PC-3 (cell line): ENCODE measurements around the gene CRNKL1. TPM values are rescaled to one million over a fixed set of nuclear protein-coding genes. Genes with fewer than 3 reads are reported as not detected.
"Not testable (repeated sequence)": the region's sequence is repeated elsewhere in the genome, so short reads cannot be mapped to it uniquely, and the experiment has no call there.

Experiments
- ATAC-seq: fragments of 200-7000 bp; cut with Tn5 transposase; 2 replicates; pipeline ENCODE4 v1.9.1; 2020; ENCODE audit warnings: mild to moderate bottlenecking, moderate library complexity
- BruUV-seq: library from RNA; stranded (reverse); fragments of 400-500 nt; replicated peaks from 2 replicates; lab custom pipeline; 2021; lab: Mats Ljungman, UMichigan
- CTCF ChIA-PET: fragments of 300-600 bp; sonication (Branson Sonifier 250); formaldehyde crosslinking; loops from one replicate; lab custom pipeline; 2022; ENCODE audit warnings: antibody characterized with exemption; lab: Charles Lee
- POLR2A ChIA-PET: fragments of 300-600 bp; sonication (Branson Sonifier 250); formaldehyde crosslinking; loops from one replicate; lab custom pipeline; 2022; ENCODE audit warnings: antibody characterized with exemption; ENCODE audit not compliant: unreplicated experiment; lab: Charles Lee
- DNase-seq: peaks from one replicate; pipeline ENCODE4 v3.0.0-alpha.2; 2015
- H2AFZ ChIP-seq: fragments of 300-600 bp; sonication (generic); 2 replicates; pipeline ENCODE4 v1.6.0; 2016; ENCODE audit warnings: antibody characterized with exemption, low read length
- H3F3A ChIP-seq: fragments of 300-600 bp; sonication (generic); one replicate; pipeline ENCODE4 v1.6.0; 2017; ENCODE audit warnings: antibody characterized with exemption, low read length, control low read depth, mild to moderate bottlenecking; ENCODE audit not compliant: unreplicated experiment
- H3K27ac ChIP-seq: fragments of 300-600 bp; sonication (generic); 2 replicates; pipeline ENCODE4 v1.5.1; 2016; ENCODE audit warnings: mild to moderate bottlenecking, low read length
- H3K27me3 ChIP-seq: fragments of 300-600 bp; sonication (generic); 2 replicates; pipeline ENCODE4 v1.6.1; 2016; ENCODE audit warnings: low read length, mixed read lengths
- H3K36me3 ChIP-seq: fragments of 300-600 bp; sonication (generic); 2 replicates; pipeline ENCODE4 v1.6.1; 2016; ENCODE audit warnings: low read depth, mixed run types, low read length, mixed read lengths
- H3K4me1 ChIP-seq: fragments of 300-600 bp; sonication (generic); 2 replicates; pipeline ENCODE4 v1.5.1; 2016; ENCODE audit warnings: low read length; ENCODE audit not compliant: insufficient read depth
- H3K4me2 ChIP-seq: fragments of 300-600 bp; sonication (generic); 2 replicates; pipeline ENCODE4 v1.6.0; 2016; ENCODE audit warnings: low read length
- H3K4me3 ChIP-seq: fragments of 300-600 bp; sonication (generic); 2 replicates; pipeline ENCODE4 v1.5.1; 2016; ENCODE audit warnings: mild to moderate bottlenecking, low read length, mixed read lengths
- H3K79me2 ChIP-seq: fragments of 300-600 bp; sonication (generic); 2 replicates; pipeline ENCODE4 v1.6.1; 2017; ENCODE audit warnings: low read length, mixed read lengths
- H3K9ac ChIP-seq: fragments of 300-600 bp; sonication (generic); 2 replicates; pipeline ENCODE4 v1.6.0; 2016; ENCODE audit warnings: mild to moderate bottlenecking, low read length
- H3K9me2 ChIP-seq: fragments of 300-600 bp; sonication (generic); replicated peaks from 2 replicates; pipeline ENCODE4 v1.6.1; 2016; ENCODE audit warnings: mixed run types, low read length, mixed read lengths
- H3K9me3 ChIP-seq: fragments of 300-600 bp; sonication (generic); 2 replicates; pipeline ENCODE4 v1.6.1; 2016; ENCODE audit warnings: low read length, mixed read lengths
- H4K20me1 ChIP-seq: fragments of 300-600 bp; sonication (generic); 2 replicates; pipeline ENCODE4 v1.6.1; 2016; ENCODE audit warnings: low read length, mixed read lengths
- EZH2 ChIP-seq: fragments of 300-600 bp; sonication (generic); IDR thresholded peaks from one replicate; pipeline ENCODE4 v1.6.1; 2017; ENCODE audit warnings: antibody characterized with exemption, mild to moderate bottlenecking, low read length; ENCODE audit not compliant: unreplicated experiment
- EZH2phosphoT487 ChIP-seq: fragments of 300-600 bp; sonication (generic); IDR thresholded peaks from 2 replicates; pipeline ENCODE4 v1.6.1; 2018; ENCODE audit warnings: mild to moderate bottlenecking, antibody characterized with exemption, low read length, borderline replicate concordance
- intact Hi-C: fragments of 100-400 bp; cut with micrococcal nuclease; formaldehyde crosslinking; loops from 2 replicates; pipeline ENCODE4 v1.9.0; 2023
- total RNA-seq: library from RNA; depleted of rRNA; stranded (reverse); fragments of >200 nt; gene quantifications from 2 replicates; pipeline ENCODE4 v1.2.3, GENCODE V29; 2014
- TF ChIP-seq, protein P1 (sequence below): fragments of 300-600 bp; sonication (generic); conservative IDR thresholded peaks from 2 replicates; pipeline ENCODE4 v1.5.1; 2017; ENCODE audit warnings: antibody characterized with exemption, low read depth, mild to moderate bottlenecking, low read length

The CRNKL1 gene
- total RNA-seq, 1 experiment from 2014 or later: 22.5 TPM

DNA sequence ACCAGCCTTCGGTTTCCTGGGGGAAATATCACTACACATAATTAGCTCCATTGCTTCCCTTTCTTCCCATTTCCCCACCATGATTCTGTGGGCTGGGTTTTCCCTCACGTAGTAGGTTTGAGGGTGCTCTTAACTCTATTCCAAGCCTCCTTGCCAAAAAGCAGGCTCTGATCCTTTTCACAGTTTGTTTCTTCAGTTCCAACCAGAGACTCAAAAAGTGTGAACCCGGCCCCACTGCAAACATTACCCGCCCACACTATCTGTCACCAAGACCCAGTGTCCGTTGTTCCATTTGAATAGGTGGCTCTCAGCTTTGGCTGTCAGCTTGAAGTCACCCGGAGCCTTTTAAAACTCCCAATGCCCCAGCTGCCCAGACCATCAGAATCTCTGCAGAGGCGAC is 46.9 kb downstream of the CRNKL1 start:
- CTCF ChIA-PET: no interaction called here
- intact Hi-C loops: no loop called here
- BruUV-seq: no TSS peak

DNA sequence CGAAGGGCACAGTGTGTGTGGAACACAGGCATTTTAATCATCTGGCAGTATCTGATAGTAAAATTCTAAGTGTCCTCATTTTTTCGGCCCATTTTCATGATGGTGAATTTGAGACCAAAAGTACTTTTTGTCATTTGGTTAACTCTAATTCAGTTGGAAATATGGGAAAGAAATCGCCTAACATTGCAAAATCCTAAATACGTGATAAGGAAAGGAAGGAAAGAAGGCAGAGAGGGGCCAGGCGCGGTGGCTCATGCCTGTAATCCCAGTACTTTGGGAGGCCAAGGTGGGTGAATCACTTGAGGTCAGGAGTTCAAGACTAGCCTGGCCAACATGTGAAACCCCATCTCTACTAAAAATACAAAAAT is 48.3 kb downstream of the CRNKL1 start:
- H3K4me3 ChIP-seq, H3F3A ChIP-seq, ATAC-seq, H4K20me1 ChIP-seq, H3K9me3 ChIP-seq, intact Hi-C loops, H2AFZ ChIP-seq, BruUV-seq, H3K27me3 ChIP-seq, CTCF ChIA-PET, H3K4me2 ChIP-seq, H3K79me2 ChIP-seq, H3K9me2 ChIP-seq, DNase-seq, H3K27ac ChIP-seq, H3K9ac ChIP-seq: not testable (repeated sequence)
- H3K4me1 ChIP-seq: peaks cover 14% of the 10 kb centered on the region
- POLR2A ChIA-PET: interaction anchor here (0.6 kb wide), 1 partner anchor 11 kb away, joined by 34 read pairs; no protein-coding TSS in a partner anchor
- H3K36me3 ChIP-seq: peaks cover 43% of the 10 kb centered on the region

More for the DNA sequence above, 46.9 kb downstream of the CRNKL1 start:
- no peaks in the 10 kb centered on the region for H3F3A ChIP-seq
- TF ChIP-seq EZH2phosphoT487: no peak
- TF ChIP-seq, protein P1, sequence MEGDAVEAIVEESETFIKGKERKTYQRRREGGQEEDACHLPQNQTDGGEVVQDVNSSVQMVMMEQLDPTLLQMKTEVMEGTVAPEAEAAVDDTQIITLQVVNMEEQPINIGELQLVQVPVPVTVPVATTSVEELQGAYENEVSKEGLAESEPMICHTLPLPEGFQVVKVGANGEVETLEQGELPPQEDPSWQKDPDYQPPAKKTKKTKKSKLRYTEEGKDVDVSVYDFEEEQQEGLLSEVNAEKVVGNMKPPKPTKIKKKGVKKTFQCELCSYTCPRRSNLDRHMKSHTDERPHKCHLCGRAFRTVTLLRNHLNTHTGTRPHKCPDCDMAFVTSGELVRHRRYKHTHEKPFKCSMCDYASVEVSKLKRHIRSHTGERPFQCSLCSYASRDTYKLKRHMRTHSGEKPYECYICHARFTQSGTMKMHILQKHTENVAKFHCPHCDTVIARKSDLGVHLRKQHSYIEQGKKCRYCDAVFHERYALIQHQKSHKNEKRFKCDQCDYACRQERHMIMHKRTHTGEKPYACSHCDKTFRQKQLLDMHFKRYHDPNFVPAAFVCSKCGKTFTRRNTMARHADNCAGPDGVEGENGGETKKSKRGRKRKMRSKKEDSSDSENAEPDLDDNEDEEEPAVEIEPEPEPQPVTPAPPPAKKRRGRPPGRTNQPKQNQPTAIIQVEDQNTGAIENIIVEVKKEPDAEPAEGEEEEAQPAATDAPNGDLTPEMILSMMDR: no peak
- TF ChIP-seq EZH2: no peak
- no peak overlapping the region for H3K4me3 ChIP-seq
- ATAC-seq: no peak; the same call in 1 of the 2 replicates
- no peak overlapping the region for H3K4me2 ChIP-seq
- H4K20me1 ChIP-seq: no peaks in the 10 kb centered on the region
- H2AFZ ChIP-seq: no peak overlapping the region
- H3K36me3 ChIP-seq: peaks cover 29% of the 10 kb centered on the region
- H3K9me2 ChIP-seq: no peaks in the 10 kb centered on the region
- H3K9ac ChIP-seq: no peak overlapping the region
- POLR2A ChIA-PET: interaction anchor here (0.6 kb wide), 1 partner anchor 11 kb away, joined by 3 read pairs; no protein-coding TSS in a partner anchor
- H3K27ac ChIP-seq: no peak overlapping the region
- H3K79me2 ChIP-seq: 0 out of 2 replicates have a peak, but pooled peaks cover 6% of the 10 kb centered on the region
- peaks cover 19% of the 10 kb centered on the region for H3K4me1 ChIP-seq
- no peak for DNase-seq
- no peaks in the 10 kb centered on the region for H3K27me3 ChIP-seq
- no peaks in the 10 kb centered on the region for H3K9me3 ChIP-seq

DNA sequence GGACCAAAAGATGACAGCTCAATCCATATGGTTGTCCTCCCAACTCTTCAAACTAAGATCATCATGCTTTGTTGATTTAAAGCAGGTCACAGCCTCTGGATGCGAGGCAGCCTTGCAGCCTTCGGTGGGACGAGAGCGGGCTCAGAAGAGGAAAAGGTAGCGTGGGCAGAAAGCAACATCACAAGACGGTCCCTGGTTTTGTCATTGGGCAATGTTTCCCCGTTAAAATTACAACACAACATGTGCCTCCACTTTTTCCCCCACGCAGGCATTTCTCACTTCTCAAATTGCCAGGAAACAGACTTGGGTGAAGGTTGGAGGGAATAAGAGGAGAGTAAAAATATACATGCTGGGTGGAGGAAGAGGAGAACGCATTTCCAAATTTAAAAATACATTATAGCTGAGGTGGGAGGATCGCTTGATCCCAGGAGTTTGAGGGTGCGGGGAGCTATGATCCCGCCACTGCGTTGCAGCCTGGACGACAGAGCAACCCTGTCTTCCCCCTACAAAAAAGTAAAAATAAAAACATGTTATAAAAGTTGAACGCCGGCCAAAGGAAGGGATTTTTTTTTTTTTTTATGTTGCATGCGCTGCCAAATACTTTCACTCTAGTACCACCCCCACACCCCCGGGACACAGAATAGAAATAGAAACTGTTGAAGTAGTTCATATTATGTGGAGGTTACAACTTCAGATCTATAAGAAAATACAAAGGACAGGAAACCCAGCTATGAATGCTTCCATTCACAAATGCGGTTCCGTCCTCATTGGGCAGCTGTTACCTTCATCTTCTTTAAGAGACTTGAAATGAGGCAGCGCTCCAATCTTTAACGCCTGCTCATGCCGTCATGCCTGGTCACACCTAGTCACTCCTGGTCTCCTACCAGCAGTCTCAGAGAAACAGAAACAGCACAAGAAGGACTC is 49.0 kb downstream of the CRNKL1 start:
- Histone ChIP-seq H3K9ac (no peak overlapping the region), H4K20me1 (no peaks in the 10 kb centered on the region), H3K4me3 (no peak overlapping the region), H2AFZ (no peak overlapping the region), H3F3A (no peaks in the 10 kb centered on the region), H3K9me3 (no peaks in the 10 kb centered on the region), H3K36me3 (peaks cover 49% of the 10 kb centered on the region), H3K79me2 (0 out of 2 replicates have a peak, but pooled peaks cover 6% of the 10 kb centered on the region), H3K4me1 (peaks cover 14% of the 10 kb centered on the region), H3K27ac (no peak overlapping the region), H3K4me2 (no peak overlapping the region), H3K27me3 (no peaks in the 10 kb centered on the region), H3K9me2 (no peaks in the 10 kb centered on the region)
- no peak for DNase-seq
- POLR2A ChIA-PET: no interaction called here
- intact Hi-C loops: no loop called here
- no peak for TF ChIP-seq EZH2phosphoT487
- TF ChIP-seq, protein P1: no peak
- no peak for TF ChIP-seq EZH2
- CTCF ChIA-PET: interaction anchor here (1.0 kb wide), 1 partner anchor 49 kb away, joined by 3 read pairs; the partner anchor contains the start of genes CFAP61 and CRNKL1
- BruUV-seq: TSS peak; percentile 1
- no peak for ATAC-seq
